Transverse colon (tissue), 3 donors: Measurements from ENCODE around the gene WRNIP1.

Experiments
- POLR2A ChIP-seq: fragments of 450-650 bp; IDR thresholded peaks from one replicate; pipeline ENCODE4 v1.6.1; 2016; ENCODE audit warnings: antibody characterized with exemption, mild to moderate bottlenecking, moderate library complexity
- TF ChIP-seq, protein P1 (sequence below), 5 experiments: fragments of 200-600 bp in 3 of 5; fragments of 450-650 bp in 2 of 5; sonication (generic) in 3 of 5; IDR thresholded peaks; 1 replicate in 2 of 5; 2 replicates in 3 of 5; pipeline ENCODE4 v1.5.1; 2016 to 2017; ENCODE audit warnings: antibody characterized with exemption in 5 of 5, inconsistent platforms in 3 of 5, mild to moderate bottlenecking in 2 of 5, moderate library complexity in 1 of 5

DNA sequence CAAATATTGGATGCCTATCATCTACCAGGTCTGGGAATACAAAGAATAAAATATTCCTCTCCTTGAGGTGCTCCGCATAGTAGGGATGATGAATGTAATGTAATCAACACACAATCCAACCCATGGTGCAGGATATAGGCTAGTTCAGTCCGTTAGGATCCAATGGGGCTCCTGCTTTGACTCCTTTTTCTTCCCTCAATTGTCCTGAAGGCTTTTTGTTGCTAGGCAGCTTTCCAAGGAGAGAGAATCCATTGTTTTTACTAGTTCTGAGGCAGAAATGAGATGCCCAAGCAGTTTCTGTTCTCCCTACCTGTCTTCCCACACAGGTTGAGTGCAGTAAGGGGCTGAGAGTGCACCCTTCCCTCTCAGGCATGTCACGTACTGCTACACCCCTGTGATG, 12.1 kb downstream of the WRNIP1 start:
- TF ChIP-seq POLR2A = no peak
- TF ChIP-seq, protein P1, sequence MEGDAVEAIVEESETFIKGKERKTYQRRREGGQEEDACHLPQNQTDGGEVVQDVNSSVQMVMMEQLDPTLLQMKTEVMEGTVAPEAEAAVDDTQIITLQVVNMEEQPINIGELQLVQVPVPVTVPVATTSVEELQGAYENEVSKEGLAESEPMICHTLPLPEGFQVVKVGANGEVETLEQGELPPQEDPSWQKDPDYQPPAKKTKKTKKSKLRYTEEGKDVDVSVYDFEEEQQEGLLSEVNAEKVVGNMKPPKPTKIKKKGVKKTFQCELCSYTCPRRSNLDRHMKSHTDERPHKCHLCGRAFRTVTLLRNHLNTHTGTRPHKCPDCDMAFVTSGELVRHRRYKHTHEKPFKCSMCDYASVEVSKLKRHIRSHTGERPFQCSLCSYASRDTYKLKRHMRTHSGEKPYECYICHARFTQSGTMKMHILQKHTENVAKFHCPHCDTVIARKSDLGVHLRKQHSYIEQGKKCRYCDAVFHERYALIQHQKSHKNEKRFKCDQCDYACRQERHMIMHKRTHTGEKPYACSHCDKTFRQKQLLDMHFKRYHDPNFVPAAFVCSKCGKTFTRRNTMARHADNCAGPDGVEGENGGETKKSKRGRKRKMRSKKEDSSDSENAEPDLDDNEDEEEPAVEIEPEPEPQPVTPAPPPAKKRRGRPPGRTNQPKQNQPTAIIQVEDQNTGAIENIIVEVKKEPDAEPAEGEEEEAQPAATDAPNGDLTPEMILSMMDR (IDR thresholded peaks at IDR 0.05) = no peak
